ENCODE data around the gene NEK1.
A peak's percentile ranks its signal among the peaks of the same experiment; 100 is the strongest.
"Not testable (repeated sequence)": the region's sequence is repeated elsewhere in the genome, so short reads cannot be mapped to it uniquely, and the experiment has no call there.

The NEK1 gene

DNA sequence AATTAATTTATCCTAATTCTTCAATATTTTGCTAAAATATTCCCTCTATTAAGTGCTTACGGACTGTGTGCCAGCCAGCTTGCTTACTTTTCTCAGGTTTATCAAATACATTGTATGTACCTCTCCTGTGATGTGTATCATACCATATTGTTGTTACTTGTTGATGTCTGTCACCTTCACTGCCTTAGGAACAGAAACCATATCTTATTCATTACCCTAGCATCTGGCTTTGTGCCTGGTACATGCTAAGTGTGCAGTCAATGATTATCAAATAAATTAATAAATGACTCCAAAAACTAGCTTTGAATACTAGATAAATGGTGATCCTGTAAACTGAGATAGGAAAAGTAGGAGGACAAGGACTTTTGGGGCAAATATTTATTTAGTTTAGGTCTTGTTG is 14.9 kb upstream of the NEK1 start:
- DNase-seq: no peak

DNA sequence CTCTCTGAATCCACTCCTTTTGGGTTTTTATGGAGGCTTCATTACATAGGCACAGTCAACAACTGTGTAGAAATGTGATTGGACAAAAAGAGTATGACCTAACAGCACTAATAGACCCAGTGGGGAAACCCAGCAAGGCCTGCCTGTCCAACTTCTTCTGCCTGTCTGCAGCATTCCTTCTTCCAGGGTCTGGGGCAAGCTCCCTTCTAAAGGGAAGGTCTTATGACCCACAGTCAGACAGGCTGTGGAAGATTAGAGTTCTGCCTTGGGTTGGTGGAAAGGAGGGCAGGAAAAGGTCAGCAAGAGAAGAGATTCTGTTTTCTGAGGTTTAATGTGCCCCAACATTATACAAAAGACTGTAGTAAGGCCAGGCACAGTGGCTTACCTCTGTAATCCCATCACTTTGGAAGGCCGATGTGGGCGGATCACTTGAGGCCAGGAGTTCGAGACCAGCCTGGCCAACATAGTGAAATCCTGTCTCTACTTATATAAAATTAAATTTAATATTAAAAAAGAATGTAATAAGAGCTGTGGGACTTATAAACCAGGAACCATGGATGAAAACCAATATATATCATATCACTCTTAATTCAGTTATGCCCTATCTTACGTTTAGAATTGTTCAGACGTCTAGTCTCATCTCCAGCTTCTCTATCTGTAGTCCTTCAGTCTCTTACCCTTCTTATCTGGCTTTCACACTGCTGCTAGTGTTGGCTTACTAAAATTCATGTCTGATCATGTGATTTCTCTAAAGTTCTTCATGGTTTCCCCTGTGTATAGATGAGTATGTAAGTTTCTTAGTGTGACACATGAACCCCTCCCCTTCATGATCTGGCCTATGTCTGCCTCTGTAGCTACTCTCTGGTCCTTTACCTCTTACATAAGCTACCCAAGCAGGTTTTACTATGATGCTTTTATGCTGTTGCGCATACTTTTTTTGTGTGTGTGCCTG is 14.2 kb upstream of the NEK1 start:
- DNase-seq: no peak

DNA sequence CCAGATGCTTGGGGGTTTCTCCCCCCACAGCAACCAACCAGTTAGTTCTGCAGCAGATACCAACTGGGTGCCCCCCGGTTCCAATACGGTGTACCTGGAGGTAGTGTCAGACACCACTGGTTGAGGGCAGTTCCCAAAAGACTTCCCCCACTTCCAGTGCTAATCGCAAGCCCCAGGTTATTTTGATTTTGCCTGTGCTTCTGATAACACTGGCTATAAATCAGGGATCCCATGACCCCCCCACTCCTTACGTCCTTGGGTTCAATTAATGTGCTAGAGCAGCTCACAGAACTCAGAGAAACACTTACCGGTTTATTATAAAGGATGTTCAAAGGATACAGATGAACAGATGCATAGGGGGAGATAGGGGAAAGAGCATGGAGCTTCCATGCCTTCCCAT is 13.5 kb upstream of the NEK1 start:
- DNase-seq: no peak

DNA sequence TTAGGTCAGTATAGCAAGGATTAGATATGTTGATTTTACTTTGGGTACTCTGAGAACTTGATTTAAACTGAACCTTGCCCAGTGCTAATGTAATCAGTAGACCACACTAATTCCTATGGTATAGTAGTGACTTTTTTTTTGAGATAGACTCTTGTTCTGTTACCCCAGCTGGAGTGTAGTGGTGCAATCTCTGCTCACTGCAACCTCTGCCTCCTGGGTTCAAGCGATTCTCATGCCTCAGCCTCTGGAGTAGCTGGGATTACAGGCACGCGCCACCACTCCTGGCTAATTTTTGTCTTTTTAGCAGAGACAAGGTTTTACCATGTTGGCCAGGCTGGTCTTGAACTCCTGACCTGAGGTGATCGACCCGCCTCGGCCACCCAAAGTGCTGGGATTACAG is 11.6 kb upstream of the NEK1 start:
- DNase-seq: not testable (repeated sequence)

DNA sequence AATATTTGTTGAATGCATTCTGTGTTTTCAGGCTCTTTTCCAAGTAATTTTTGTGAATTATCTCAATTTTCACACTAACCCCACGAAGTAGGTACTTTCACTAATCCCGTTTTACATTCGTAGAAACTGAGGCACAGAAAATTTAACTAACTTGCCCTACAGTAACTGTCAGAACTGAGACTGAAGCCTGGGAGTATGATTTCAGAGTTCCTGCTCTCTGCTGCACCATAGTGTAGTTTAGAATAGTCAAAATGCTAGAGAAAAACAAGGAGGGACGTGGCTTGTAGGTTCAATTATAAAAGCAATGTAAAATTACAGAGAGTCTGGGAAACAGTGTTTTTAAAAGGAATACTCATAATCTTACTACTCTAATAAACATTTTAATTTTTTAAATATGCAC is 10.2 kb upstream of the NEK1 start:
- DNase-seq: no peak

DNA sequence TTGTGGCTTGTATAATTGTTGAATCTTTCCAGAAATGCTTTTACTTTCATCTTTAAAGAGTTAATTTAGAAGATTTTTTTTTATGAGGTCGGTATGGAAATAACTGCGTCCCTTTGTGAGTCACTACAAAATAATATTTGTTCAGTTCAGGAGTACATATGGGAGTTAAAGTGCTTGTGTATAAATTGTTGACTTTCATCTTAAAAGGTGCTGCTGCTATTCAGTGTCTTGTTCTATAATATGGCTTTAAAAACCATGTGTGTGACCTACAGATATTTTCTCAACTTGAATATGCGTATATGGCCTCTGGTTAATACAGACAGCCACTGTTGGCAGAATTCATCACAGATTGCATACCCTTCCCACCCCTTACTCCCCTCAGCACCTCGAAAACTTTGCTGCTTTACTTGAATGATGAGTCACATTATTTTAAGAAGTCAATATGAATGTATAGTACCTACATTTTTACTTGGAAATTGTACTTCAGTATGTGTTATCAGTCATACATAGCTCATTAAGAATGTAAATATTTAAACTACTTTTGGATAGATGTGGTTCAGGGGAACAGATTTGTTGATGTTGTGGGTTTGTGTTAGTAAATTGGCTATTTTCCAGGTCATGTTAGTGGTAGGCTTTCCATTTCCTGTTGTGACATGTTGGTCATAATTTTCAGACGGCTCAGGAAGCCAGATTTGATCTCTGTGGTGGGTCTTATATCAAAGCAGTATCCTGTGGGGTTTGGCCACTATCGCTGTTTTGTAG is 9.5 kb upstream of the NEK1 start:
- DNase-seq: peak; percentile 80

DNA sequence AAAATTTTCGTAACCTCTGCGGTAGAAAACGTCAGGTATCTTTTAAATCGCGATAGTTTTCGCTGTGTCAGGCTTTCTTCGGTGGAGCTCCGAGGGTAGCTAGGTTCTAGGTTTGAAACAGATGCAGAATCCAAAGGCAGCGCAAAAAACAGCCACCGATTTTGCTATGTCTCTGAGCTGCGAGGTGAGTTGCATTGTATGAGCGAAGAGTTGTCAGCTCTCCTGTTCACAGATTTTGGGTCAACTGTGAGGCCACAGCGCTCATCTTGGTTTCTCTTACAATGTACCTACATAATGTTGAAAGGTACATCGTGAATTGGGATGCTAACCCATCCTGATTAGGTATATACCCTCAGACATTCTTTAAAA is 8.5 kb upstream of the NEK1 start:
- DNase-seq: no peak

DNA sequence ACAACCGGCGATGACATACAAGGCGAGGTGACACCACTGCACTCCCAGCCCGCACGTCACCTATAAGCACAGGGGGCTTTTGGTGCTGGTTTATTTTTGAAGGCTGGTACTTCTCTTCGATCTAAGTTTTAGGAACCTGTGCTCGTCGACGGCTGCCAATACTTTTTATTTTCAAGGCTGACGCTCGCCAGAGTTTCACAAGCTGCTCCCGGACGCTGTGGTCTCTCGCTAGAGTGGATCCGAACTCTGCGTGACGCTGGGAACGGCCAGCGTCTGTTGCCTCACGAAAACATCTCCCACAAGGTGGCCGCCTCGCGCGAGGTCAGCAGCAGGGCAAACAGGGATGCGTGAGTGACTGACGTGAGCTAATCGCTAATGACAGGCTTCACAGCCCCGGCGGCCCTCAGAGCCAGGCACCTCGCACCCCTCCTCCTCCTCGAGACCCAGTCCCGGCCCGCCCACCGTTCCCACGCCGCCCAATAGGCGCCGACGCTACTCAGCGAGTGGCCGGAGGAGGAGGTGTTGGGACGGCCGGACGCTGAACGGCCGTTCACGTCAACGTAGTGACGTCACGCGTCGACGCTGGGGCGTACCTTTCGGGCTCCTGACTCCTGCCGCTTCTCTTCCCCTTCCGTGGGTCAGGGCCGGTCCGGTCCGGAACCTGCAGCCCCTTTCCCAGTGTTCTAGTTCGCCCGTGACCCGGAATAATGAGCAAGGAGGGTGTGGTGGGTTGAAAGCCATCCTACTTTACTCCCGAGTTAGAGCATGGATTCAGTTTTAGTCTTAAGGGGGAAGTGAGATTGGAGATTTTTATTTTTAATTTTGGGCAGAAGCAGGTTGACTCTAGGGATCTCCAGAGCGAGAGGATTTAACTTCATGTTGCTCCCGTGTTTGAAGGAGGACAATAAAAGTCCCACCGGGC is 7.8 kb upstream of the NEK1 start, which contains the start of gene CLCN3:
Gene CLCN3 (plus strand): TSS at position 621 of the 922 bp plus-strand sequence. CDS start 15,351 bp downstream, outside the sequence.
- peak; percentile 87 for DNase-seq

DNA sequence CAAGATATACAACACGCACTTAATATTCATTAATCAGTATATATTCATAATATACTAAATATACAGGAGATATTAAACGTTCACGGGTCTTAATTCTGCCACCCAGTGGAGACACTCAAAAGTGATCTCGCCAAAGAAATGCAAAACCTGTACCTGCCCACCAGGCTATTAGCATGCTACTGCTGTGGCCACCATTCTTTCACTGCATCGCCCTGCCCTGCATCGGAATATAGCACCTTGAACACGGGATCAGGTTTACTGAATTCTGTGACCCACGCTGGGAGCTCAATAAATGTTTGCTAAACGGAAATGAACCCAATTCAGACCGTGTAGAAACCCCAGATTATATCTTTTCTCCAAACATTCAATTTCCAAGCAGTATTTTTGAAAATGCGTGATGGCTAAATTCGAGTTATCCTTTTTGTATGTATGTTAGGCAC is 7.2 kb upstream of the NEK1 start:
- DNase-seq: peak; percentile 27

DNA sequence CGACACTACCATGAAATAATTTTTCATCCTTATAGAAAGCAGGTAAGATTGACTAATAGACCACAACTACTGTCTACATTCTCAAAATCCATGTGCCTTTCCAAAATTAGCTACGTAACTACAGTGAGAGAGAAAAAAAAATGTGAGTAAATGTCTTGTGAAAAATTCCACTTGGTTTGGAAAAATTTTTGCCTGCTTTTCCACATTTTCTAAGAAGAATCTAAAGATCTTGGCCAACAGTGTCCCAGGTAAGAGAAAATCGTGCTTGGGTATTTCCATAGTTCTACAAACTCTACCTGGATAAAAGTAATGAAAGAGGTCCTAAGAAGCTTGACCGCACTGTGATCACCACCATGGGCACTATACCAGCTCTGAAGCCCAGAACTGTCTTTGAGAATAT is 6.6 kb upstream of the NEK1 start:
- no peak for DNase-seq

DNA sequence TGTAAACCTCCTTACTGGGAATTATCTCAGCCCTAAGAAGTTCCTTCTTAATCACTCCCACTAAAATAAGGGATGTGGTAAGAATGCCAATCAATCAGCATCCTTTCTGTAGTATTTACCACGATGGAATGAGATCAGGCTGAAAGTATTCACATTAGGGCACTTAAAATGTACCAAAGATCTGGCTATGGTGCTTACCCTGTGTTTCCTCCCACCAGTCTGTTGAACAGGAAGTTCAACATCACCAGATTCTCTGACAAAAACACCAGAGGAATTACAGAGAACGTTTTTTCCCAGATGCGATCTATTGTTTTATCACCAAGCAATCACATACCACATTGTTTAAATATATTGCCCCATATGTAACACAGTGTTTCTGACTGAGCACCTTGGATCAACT is 5.9 kb upstream of the NEK1 start:
- DNase-seq: peak; percentile 20

DNA sequence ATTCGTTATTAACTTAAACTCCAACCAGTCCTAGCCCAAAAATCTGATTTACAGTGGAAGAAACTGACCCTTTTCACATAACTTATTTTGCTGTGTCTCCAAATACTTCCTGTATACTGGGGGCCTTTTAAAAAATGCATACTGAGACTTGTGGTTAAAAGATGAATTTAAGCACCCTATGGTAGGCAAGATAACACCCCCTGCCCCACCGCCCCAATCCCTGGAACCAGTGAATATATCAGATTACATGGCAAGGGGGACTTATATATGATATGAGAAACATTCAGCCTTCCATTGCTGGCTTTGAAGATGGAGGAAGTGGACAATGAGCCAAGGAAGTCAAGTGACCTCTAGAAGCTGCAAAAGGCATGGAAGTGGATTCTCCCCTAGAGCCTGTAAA is 4.9 kb upstream of the NEK1 start:
- DNase-seq: no peak

DNA sequence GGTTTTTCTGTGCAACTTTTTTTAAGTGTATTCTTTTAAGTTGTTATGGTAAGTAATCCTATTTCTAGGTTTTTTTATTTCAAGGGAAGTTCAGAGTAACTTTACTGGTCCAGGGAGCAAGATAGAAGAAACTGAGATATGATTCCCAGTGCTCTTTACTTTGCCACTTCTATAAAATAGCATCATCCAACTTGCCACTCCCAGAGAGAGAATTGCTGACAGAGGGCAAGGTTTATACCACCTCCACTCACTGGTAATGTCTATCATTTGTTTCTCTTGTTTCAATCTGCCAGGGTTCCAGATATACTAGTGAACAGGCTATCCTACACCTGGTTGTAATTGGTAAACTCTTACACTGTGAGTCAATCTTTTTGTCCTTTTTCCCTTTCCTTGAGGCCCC is 4.5 kb upstream of the NEK1 start:
- DNase-seq: no peak

DNA sequence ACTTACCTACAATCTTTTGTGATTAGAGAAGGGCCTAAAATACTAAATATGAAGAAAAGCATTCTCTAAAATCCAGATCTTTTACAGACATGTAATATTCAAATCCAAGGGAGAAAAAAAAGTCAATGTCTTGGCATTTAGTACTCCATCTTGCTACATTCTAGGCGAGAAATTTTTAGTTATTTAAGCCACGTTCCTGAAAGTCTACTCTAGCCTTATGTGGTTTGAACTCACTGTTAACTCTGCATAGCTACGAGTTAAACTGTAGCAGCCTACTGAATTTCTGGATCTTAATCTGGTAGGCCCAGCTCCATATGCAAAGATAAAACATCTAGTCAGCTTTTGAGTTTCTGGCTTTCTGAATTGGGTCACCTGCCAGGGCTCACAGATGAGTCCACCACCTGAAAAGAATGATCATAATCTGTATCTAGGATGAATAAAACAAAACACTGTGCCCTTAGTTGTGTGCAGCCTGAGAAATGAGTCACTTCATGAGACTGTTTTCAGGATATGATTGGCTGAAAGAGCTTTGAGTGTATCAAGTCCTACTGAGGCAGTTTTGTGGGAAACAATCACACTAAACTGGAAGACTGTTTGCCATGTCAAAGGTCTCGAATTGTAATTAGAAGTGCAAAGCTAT is 3.2 kb upstream of the NEK1 start:
- DNase-seq: no peak

DNA sequence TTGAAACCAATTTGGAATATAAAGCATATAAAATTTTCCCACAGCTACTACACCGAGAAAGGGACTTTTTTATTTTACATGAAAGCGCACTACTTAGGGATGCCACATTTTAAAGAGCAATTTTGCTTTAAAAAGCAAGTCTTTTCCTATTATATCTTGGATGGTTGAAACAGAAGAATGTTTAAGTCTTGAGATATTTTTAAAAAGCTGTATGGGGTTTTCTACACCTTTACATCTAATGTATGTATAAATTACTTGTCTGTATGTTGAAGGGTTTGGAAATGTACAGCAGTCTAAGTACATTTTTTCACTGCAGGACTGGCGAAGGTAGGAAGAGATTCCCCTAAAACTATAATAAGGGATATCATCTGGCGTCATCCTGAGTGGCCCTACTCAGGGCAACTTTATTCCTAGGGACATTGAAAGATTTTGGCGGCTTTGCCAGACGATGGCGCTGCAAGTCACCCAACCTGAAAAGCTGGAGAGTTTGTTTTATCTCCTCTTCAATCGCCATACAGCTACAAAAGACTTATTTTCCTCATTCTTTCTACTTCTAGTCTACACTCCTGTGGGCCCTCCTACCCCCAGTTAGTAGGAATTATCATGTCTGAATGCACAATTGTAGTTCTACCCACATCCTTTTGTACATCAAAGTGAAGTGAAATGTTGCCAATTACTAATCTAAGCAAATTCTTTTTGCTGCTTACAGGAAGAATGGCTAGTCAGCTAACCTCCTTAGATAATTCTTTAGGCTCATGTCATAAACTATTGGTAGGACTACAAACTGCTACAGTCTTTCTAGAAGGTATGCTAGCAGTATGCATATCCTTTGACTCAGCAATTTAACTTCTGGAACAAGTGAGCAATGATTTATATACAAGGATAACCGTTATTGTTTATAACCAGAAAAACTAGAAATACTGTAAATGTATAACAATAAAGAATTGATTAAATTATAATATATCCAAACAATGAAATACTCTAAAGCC is 782 bp upstream of the NEK1 start:
- DNase-seq: peak; percentile 63

DNA sequence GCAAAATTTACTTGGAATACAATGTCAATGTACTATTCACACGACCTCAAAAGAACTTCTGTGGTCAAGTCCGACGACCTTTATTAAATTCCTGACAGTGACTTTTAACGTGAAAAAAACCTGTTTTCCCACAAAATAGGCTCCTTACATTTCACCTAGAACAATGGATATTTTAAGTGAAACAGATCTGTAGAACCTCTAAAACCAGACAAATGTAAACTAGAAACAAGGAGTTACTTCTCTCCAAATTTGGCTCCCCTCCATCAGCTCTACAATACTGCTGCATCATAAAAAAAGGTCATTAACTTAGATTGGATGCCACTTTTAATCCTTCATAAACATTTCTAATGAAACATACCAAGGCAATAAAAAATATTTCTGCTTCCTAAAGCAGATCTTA is 1.2 kb downstream of the NEK1 start:
- no peak for DNase-seq

DNA sequence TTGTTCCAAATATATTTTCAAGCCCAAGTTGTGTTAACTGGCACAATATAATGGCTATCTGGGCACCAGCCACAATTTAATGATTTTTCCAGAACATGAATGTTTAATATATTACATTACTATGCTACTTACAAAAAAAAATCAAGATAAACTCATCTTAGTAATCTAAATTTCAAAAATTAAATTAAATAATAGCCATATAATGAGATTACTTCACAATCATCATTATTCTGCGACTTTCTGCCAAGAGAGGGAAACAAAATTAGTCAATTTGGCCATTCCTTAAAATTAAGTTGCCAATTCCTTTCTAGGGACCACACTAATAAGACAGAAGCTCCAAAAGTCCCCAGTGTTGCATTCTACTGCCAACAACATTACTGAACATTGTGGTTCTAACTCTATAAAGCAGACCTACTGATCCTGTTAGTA is 7.5 kb downstream of the NEK1 start:
- no peak for DNase-seq

DNA sequence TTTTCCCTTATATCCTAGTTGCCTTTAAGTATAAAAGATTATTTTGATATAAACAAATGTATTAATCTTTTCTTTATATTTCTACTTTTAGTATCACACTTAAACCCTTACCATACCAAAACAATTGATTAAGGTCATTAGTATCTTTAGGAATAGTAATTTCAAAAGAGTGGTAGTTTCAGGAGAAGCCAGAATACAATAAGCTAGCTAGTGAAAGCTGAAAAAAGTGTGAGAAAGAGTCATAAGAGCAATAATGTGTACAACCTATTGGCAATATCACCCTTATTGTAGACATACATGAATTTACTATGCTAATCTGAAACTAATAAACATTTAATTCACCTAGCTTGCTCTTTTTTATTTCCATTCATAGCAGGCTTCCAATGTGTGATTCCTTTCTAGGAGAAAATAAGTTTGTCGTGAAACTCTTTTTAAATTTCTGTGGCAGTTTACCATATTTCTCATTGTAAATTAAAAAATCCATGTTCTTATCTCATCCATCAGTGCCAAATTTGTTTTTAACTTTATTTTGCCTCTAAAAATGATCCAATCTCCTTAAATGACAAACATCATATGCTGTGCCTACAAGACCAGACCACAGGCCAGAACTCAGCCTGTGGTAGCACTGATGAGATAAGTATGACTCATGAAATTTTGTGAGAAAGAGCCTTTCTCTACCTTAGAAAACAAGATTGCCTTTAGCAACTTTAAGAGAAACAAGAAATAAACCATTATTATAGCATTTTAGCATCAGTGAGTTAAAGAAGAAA is 8.1 kb downstream of the NEK1 start:
- DNase-seq: peak; percentile 64

DNA sequence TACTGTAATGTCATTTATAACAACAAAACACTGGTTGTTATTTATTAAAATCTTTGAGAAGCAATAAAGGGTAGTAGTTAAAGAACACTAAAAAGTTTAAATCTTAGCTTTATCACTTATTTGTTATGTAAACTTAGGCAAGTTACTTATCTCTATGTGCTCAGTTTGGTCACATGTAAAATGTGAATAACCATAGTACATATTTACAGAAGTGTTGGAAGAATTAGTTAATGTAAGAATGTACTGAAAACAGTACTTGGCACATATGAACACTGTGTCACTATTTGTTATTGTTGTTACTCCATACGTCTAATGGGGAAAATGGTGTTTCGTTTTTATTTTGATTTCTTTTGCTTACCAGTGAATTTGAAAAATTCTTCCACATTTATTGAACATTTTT is 9.1 kb downstream of the NEK1 start:
- no peak for DNase-seq

Data from HCEC 1CT (cell line).